Measurements from ENCODE around the gene TMEM263. TPM values are rescaled to one million over a fixed set of nuclear protein-coding genes. Genes with fewer than 3 reads are reported as not detected.
"Not testable (repeated sequence)": the region's sequence is repeated elsewhere in the genome, so short reads cannot be mapped to it uniquely, and the experiment has no call there.

TMEM263 gene
- total RNA-seq, 1 donor = 125 TPM

DNA sequence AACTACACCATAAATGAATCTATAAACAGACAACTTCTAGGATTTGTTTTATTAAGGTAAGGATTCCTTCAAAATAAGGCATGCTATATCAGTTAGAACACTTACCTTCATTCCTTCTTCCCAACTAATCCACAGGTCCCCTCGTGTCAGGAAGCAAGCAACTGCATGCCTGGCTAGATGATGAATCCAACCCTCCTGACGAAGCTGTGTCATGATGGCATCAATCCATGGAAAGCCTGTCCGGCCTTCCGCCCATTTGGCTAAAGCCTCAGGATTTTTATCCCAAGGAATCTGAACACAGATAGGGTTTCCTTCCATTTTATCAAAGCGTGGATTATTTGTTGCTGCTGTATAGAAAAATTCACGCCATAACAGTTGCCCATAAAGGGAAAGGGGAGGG, 43.7 kb downstream of the TMEM263 start:
- DNase-seq (ENCODE audit: insufficient read length, low spot score, missing footprints) = peak; percentile 27
- no peak overlapping the region for H3K27ac ChIP-seq (ENCODE audit: low read depth, low read length)
- no peak overlapping the region for H3K4me2 ChIP-seq (ENCODE audit: insufficient read depth, low read length)
- no peak overlapping the region for H2AFZ ChIP-seq (ENCODE audit: low read length)
- H3K9me3 ChIP-seq (ENCODE audit: low read depth, low read length) = no peaks in the 10 kb centered on the region
- H4K20me1 ChIP-seq (ENCODE audit: insufficient read depth, low read length) = no peaks in the 10 kb centered on the region
- H3K4me3 ChIP-seq (ENCODE audit: insufficient read depth, low read length) = no peak overlapping the region
- peaks cover 7% of the 10 kb centered on the region for H3K4me1 ChIP-seq (ENCODE audit: insufficient read depth, low read length)
- H3K79me2 ChIP-seq (ENCODE audit: insufficient read depth, low read length) = no peaks in the 10 kb centered on the region
- H3K36me3 ChIP-seq (ENCODE audit: insufficient read depth, low read length) = peaks cover 9% of the 10 kb centered on the region
- TF ChIP-seq, protein P1, sequence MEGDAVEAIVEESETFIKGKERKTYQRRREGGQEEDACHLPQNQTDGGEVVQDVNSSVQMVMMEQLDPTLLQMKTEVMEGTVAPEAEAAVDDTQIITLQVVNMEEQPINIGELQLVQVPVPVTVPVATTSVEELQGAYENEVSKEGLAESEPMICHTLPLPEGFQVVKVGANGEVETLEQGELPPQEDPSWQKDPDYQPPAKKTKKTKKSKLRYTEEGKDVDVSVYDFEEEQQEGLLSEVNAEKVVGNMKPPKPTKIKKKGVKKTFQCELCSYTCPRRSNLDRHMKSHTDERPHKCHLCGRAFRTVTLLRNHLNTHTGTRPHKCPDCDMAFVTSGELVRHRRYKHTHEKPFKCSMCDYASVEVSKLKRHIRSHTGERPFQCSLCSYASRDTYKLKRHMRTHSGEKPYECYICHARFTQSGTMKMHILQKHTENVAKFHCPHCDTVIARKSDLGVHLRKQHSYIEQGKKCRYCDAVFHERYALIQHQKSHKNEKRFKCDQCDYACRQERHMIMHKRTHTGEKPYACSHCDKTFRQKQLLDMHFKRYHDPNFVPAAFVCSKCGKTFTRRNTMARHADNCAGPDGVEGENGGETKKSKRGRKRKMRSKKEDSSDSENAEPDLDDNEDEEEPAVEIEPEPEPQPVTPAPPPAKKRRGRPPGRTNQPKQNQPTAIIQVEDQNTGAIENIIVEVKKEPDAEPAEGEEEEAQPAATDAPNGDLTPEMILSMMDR (IDR thresholded peaks at IDR 0.05; ENCODE audit: extremely low read depth, low read depth, low read length) = no peak
- H3K27me3 ChIP-seq (ENCODE audit: insufficient read depth, low read length) = no peaks in the 10 kb centered on the region

DNA sequence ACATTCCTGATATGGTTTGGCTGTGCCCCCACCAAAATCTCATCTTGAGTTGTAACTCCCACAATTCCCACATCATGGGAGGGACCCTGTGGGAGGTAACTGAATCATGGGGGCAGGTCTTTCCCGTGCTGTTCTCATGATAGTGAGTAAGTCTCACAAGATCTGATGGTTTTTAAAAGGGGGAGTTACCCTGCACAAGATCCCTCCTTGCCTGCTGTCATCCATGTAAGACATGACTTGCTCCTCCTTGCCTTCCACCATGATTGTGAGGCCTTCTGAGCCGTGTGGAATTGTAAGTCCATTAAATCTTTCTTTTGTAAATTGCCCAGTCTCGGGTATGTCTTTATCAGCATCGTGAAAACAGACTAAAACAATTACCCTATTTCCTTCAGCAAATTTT, 47.0 kb downstream of the TMEM263 start:
- H3K27ac ChIP-seq (ENCODE audit: low read depth, low read length); H3K9me3 ChIP-seq (ENCODE audit: low read depth, low read length); H3K79me2 ChIP-seq (ENCODE audit: insufficient read depth, low read length); H2AFZ ChIP-seq (ENCODE audit: low read length); H3K27me3 ChIP-seq (ENCODE audit: insufficient read depth, low read length); DNase-seq (ENCODE audit: insufficient read length, low spot score, missing footprints); H3K36me3 ChIP-seq (ENCODE audit: insufficient read depth, low read length); H4K20me1 ChIP-seq (ENCODE audit: insufficient read depth, low read length); H3K4me1 ChIP-seq (ENCODE audit: insufficient read depth, low read length); H3K4me3 ChIP-seq (ENCODE audit: insufficient read depth, low read length); H3K4me2 ChIP-seq (ENCODE audit: insufficient read depth, low read length): not testable (repeated sequence)

DNA sequence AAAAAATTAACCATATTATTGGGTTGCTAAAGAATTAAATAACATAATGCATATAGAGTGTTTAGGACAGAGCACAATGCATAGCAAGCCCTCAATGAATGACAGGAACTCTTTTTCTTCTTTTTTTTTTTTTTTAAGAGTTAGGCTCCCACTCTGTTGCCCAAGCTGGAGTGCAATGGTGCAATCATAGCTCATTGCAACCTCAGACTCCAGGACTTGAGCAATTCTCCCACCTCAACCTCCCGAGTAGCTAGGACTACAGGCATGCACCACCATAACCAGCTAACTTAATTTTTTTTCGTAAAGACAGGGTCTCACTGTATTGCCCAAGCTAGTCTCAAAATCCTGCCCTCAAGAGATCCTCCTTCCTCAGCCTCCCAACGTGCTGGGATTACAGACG, 51.7 kb downstream of the TMEM263 start:
- no peaks in the 10 kb centered on the region for H3K79me2 ChIP-seq (ENCODE audit: insufficient read depth, low read length)

GRCh38 chr12:107011519-107011918, 55.8 kb downstream of the TMEM263 start:
- TF ChIP-seq, protein P1 (IDR thresholded peaks at IDR 0.05; ENCODE audit: extremely low read depth, low read depth, low read length) = no peak
- H3K4me2 ChIP-seq (ENCODE audit: insufficient read depth, low read length) = no peak overlapping the region
- no peaks in the 10 kb centered on the region for H3K4me1 ChIP-seq (ENCODE audit: insufficient read depth, low read length)
- H4K20me1 ChIP-seq (ENCODE audit: insufficient read depth, low read length) = no peaks in the 10 kb centered on the region
- H2AFZ ChIP-seq (ENCODE audit: low read length) = no peak overlapping the region
- H3K79me2 ChIP-seq (ENCODE audit: insufficient read depth, low read length) = no peaks in the 10 kb centered on the region
- H3K27ac ChIP-seq (ENCODE audit: low read depth, low read length) = no peak overlapping the region
- no peak overlapping the region for H3K4me3 ChIP-seq (ENCODE audit: insufficient read depth, low read length)
- H3K36me3 ChIP-seq (ENCODE audit: insufficient read depth, low read length) = no peaks in the 10 kb centered on the region
- no peaks in the 10 kb centered on the region for H3K9me3 ChIP-seq (ENCODE audit: low read depth, low read length)
- no peak for DNase-seq (ENCODE audit: insufficient read length, low spot score, missing footprints)
- no peaks in the 10 kb centered on the region for H3K27me3 ChIP-seq (ENCODE audit: insufficient read depth, low read length)

More for the DNA sequence above, 51.7 kb downstream of the TMEM263 start:
- no peak overlapping the region for H3K4me2 ChIP-seq (ENCODE audit: insufficient read depth, low read length)
- no peaks in the 10 kb centered on the region for H3K36me3 ChIP-seq (ENCODE audit: insufficient read depth, low read length)
- no peak overlapping the region for H2AFZ ChIP-seq (ENCODE audit: low read length)
- no peak overlapping the region for H3K27ac ChIP-seq (ENCODE audit: low read depth, low read length)
- no peaks in the 10 kb centered on the region for H4K20me1 ChIP-seq (ENCODE audit: insufficient read depth, low read length)
- no peak for DNase-seq (ENCODE audit: insufficient read length, low spot score, missing footprints)
- no peaks in the 10 kb centered on the region for H3K9me3 ChIP-seq (ENCODE audit: low read depth, low read length)
- TF ChIP-seq, protein P1 (IDR thresholded peaks at IDR 0.05; ENCODE audit: extremely low read depth, low read depth, low read length) = no peak
- no peaks in the 10 kb centered on the region for H3K4me1 ChIP-seq (ENCODE audit: insufficient read depth, low read length)
- H3K27me3 ChIP-seq (ENCODE audit: insufficient read depth, low read length) = no peaks in the 10 kb centered on the region
- no peak overlapping the region for H3K4me3 ChIP-seq (ENCODE audit: insufficient read depth, low read length)

All from osteoblast (primary cell).